Nephron progenitor cell (in vitro differentiated cells): Measurements from ENCODE around the gene SPATA9.

Experiments used
- DNase-seq: peaks from one replicate; pipeline ENCODE4 v3.0.0; 2021
- H3K27ac Mint-ChIP-seq: 2 replicates; pipeline ENCODE4 v1.8.0; 2021; ENCODE audit warnings: mild to moderate bottlenecking, moderate library complexity, mixed read lengths
- H3K27me3 Mint-ChIP-seq: 2 replicates; pipeline ENCODE4 v1.8.0; 2021; ENCODE audit warnings: mild to moderate bottlenecking, low read depth, mixed read lengths; ENCODE audit not compliant: poor library complexity
- H3K36me3 Mint-ChIP-seq: 2 replicates; pipeline ENCODE4 v1.8.0; 2021; ENCODE audit warnings: low read depth, mixed read lengths
- H3K4me1 Mint-ChIP-seq: 2 replicates; pipeline ENCODE4 v1.8.0; 2021; ENCODE audit warnings: mixed read lengths
- H3K4me3 Mint-ChIP-seq: 2 replicates; pipeline ENCODE4 v1.8.0; 2021; ENCODE audit warnings: mild to moderate bottlenecking, moderate library complexity, mixed read lengths
- H3K9me3 Mint-ChIP-seq: 2 replicates; pipeline ENCODE4 v1.8.0; 2021; ENCODE audit warnings: mild to moderate bottlenecking, moderate library complexity, mixed read lengths
- CTCF ChIP-seq: fragments of 200-600 bp; sonication (generic); IDR thresholded peaks from 2 replicates; pipeline ENCODE4 v1.5.0; 2021; ENCODE audit warnings: antibody characterized with exemption

The SPATA9 gene

GRCh38 chr5:95611396-95611795, 71.4 kb downstream of the SPATA9 start:
- H3K36me3 Mint-ChIP-seq, result peaks cover 7% of the 10 kb centered on the region
- no peak for DNase-seq
- H3K4me3 Mint-ChIP-seq, result no peak overlapping the region
- no peaks in the 10 kb centered on the region for H3K4me1 Mint-ChIP-seq
- no peak for TF ChIP-seq CTCF
- H3K9me3 Mint-ChIP-seq, result peaks cover 22% of the 10 kb centered on the region
- H3K27ac Mint-ChIP-seq, result no peak overlapping the region
- peaks cover 9% of the 10 kb centered on the region for H3K27me3 Mint-ChIP-seq

GRCh38 chr5:95610546-95610945, 72.2 kb downstream of the SPATA9 start:
- Mint-ChIP-seq H3K27ac (no peak overlapping the region), H3K4me1 (no peaks in the 10 kb centered on the region), H3K27me3 (peaks cover 8% of the 10 kb centered on the region), H3K36me3 (peaks cover 8% of the 10 kb centered on the region), H3K4me3 (no peak overlapping the region), H3K9me3 (peaks cover 22% of the 10 kb centered on the region)
- DNase-seq, result no peak
- no peak for TF ChIP-seq CTCF

- Mint-ChIP-seq H3K9me3 (peaks cover 22% of the 10 kb centered on the region), H3K27ac (no peak overlapping the region), H3K36me3 (peaks cover 12% of the 10 kb centered on the region), H3K27me3 (peaks cover 8% of the 10 kb centered on the region), H3K4me1 (no peaks in the 10 kb centered on the region), H3K4me3 (no peak overlapping the region)
- no peak for TF ChIP-seq CTCF
- no peak for DNase-seq
These were observed 73.1 kb downstream of the SPATA9 start for GRCh38 chr5:95609711-95610110.
